Measurements from ENCODE around the gene GOLGA8M.
"Not testable (repeated sequence)": the region's sequence is repeated elsewhere in the genome, so short reads cannot be mapped to it uniquely, and the experiment has no call there.

Gene GOLGA8M

GRCh38 chr15:28712270-28712669 lies at the start of gene GOLGA8M:
Gene GOLGA8M, minus strand, starts transcription at chr15:28712421. Its CDS starts 98 bp downstream, at chr15:28712323.
- not testable (repeated sequence) for DNase-seq

- DNase-seq, result not testable (repeated sequence)
These were observed 30.7 kb upstream of the GOLGA8M start for GRCh38 chr15:28742890-28743289.

GRCh38 chr15:28738590-28739292 lies 26.5 kb upstream of the GOLGA8M start:
- DNase-seq, result not testable (repeated sequence)

GRCh38 chr15:28738200-28738561 lies 26.0 kb upstream of the GOLGA8M start:
- DNase-seq, result not testable (repeated sequence)

- not testable (repeated sequence) for DNase-seq
These were observed 25.4 kb upstream of the GOLGA8M start for GRCh38 chr15:28737521-28738199.

GRCh38 chr15:28728061-28728460 lies 15.8 kb upstream of the GOLGA8M start:
- DNase-seq, result not testable (repeated sequence)

- not testable (repeated sequence) for DNase-seq
These were observed 14.8 kb upstream of the GOLGA8M start for GRCh38 chr15:28727026-28727425.

GRCh38 chr15:28726102-28726501 lies 13.9 kb upstream of the GOLGA8M start:
- DNase-seq, result no peak

- DNase-seq, result no peak
These were observed 13.3 kb upstream of the GOLGA8M start for GRCh38 chr15:28725556-28725955.

GRCh38 chr15:28723986-28724385 lies 11.8 kb upstream of the GOLGA8M start:
- not testable (repeated sequence) for DNase-seq

GRCh38 chr15:28719626-28720025 lies 7.4 kb upstream of the GOLGA8M start:
- not testable (repeated sequence) for DNase-seq

- not testable (repeated sequence) for DNase-seq
These were observed 6.4 kb upstream of the GOLGA8M start for GRCh38 chr15:28718576-28718975.

- not testable (repeated sequence) for DNase-seq
These were observed 2.0 kb upstream of the GOLGA8M start for GRCh38 chr15:28714176-28714575.

GRCh38 chr15:28703927-28704326 lies 8.3 kb downstream of the GOLGA8M start:
- not testable (repeated sequence) for DNase-seq

- DNase-seq, result not testable (repeated sequence)
These were observed 9.8 kb downstream of the GOLGA8M start for GRCh38 chr15:28702427-28702826.

- not testable (repeated sequence) for DNase-seq
These were observed 18.0 kb downstream of the GOLGA8M start for GRCh38 chr15:28694006-28694751.

GRCh38 chr15:28693021-28693420 lies 19.2 kb downstream of the GOLGA8M start:
- DNase-seq, result not testable (repeated sequence)

GRCh38 chr15:28673533-28673932 lies 38.7 kb downstream of the GOLGA8M start:
- DNase-seq, result not testable (repeated sequence)

GRCh38 chr15:28672122-28672521 lies 40.1 kb downstream of the GOLGA8M start:
- DNase-seq, result not testable (repeated sequence)

- DNase-seq, result not testable (repeated sequence)
These were observed 45.8 kb downstream of the GOLGA8M start for GRCh38 chr15:28666402-28666801.

- not testable (repeated sequence) for DNase-seq
These were observed 47.6 kb downstream of the GOLGA8M start for GRCh38 chr15:28664575-28664974.

- DNase-seq, result not testable (repeated sequence)
These were observed 48.5 kb downstream of the GOLGA8M start for GRCh38 chr15:28663717-28664116.

GRCh38 chr15:28660750-28661149 lies 51.5 kb downstream of the GOLGA8M start:
- not testable (repeated sequence) for DNase-seq

- DNase-seq, result not testable (repeated sequence)
These were observed 56.2 kb downstream of the GOLGA8M start for GRCh38 chr15:28656018-28656360.

Measured in NCI-H2081 treated with DMSO at 0.1 percent for 48 hours (cell line).